Measurements from ENCODE around the gene TTC3.
A peak's percentile ranks its signal among the peaks of the same experiment; 100 is the strongest.
"Not testable (repeated sequence)": the region's sequence is repeated elsewhere in the genome, so short reads cannot be mapped to it uniquely, and the experiment has no call there.

TTC3 gene

DNA sequence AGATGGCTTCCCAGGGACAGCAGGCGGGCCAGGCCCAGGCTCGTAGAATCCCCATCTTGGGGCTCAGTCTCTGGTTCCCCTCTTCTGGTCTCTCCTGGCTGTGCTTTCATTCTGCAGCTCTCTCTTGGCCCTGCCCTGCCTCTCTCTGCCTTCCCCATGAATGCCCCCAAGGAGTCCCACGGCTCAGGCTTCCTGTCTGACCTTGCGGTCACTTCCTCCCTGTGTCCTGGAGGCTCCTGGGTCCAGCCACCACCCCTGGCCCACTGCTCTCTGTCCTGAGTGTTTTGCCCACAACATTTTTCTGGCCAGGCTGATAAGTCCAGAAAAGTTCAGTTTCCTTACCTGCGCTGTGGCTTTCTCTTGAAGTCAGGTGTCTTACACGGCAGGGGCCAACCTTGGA, 29.2 kb upstream of the TTC3 start:
- no peak overlapping the region for H3K4me3 ChIP-seq (ENCODE audit: low read depth, low read length)
- no peak for DNase-seq (ENCODE audit: low read depth)
- TF ChIP-seq POLR2A (IDR thresholded peaks at IDR 0.05; ENCODE audit: extremely low read depth, insufficient read length) (no peak), MYC (IDR thresholded peaks at IDR 0.05; ENCODE audit: low read depth, low read length) (no peak)
- TF ChIP-seq, protein P1, sequence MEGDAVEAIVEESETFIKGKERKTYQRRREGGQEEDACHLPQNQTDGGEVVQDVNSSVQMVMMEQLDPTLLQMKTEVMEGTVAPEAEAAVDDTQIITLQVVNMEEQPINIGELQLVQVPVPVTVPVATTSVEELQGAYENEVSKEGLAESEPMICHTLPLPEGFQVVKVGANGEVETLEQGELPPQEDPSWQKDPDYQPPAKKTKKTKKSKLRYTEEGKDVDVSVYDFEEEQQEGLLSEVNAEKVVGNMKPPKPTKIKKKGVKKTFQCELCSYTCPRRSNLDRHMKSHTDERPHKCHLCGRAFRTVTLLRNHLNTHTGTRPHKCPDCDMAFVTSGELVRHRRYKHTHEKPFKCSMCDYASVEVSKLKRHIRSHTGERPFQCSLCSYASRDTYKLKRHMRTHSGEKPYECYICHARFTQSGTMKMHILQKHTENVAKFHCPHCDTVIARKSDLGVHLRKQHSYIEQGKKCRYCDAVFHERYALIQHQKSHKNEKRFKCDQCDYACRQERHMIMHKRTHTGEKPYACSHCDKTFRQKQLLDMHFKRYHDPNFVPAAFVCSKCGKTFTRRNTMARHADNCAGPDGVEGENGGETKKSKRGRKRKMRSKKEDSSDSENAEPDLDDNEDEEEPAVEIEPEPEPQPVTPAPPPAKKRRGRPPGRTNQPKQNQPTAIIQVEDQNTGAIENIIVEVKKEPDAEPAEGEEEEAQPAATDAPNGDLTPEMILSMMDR (IDR thresholded peaks at IDR 0.05; ENCODE audit: low read depth, low read length) = no peak
- TF ChIP-seq, protein P2, sequence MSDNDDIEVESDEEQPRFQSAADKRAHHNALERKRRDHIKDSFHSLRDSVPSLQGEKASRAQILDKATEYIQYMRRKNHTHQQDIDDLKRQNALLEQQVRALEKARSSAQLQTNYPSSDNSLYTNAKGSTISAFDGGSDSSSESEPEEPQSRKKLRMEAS (IDR thresholded peaks at IDR 0.05; ENCODE audit: low read depth, low read length) = no peak

DNA sequence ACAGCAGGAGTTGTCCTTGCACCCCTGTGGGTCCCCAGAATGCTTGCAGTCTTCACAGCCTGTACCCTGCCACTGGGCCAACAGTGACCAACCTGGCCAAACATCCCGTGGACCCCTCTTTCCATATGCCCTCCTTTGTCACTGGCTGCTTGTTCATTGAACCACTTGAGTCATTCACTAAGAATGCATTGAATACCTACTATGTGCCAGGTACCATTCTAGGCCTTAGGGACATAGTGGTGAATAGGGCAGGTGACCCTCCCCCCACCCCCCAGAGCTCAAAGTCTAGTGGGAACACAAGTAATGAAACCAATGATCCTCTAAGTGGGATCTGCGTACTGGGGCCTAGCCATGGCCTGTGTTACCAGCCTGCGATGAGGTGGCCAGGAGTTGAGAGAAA, 28.4 kb upstream of the TTC3 start:
- DNase-seq (ENCODE audit: low read depth) = no peak
- TF ChIP-seq, protein P1 (IDR thresholded peaks at IDR 0.05; ENCODE audit: low read depth, low read length) = no peak
- TF ChIP-seq, protein P2 (IDR thresholded peaks at IDR 0.05; ENCODE audit: low read depth, low read length) = no peak
- TF ChIP-seq MYC (IDR thresholded peaks at IDR 0.05; ENCODE audit: low read depth, low read length) (no peak), POLR2A (IDR thresholded peaks at IDR 0.05; ENCODE audit: extremely low read depth, insufficient read length) (no peak)
- no peak overlapping the region for H3K4me3 ChIP-seq (ENCODE audit: low read depth, low read length)

DNA sequence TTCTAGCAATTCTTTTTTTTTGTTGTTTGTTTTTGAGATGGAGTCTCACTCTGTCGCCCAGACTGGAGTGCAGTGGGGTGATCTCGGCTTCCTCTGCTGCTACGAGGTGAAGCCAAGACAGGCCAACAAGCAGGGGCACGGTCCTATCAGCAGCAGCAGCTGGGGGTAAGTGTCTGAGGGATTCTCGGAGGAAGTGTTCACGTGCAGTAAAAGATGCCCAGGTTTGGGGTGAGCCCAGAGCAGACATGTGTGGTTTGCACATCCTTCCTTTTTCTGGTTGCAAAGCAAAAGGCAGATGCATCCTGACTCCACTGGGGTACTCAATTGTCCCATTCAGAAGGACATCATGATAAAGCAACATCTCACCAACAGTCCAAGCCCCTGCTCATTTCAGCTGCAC, 27.9 kb upstream of the TTC3 start:
- DNase-seq (ENCODE audit: low read depth) = peak; percentile 75
- H3K4me3 ChIP-seq (ENCODE audit: low read depth, low read length) = no peak overlapping the region
- TF ChIP-seq, protein P1 (IDR thresholded peaks at IDR 0.05; ENCODE audit: low read depth, low read length) = no peak
- no peak; the same call in 1 of the 2 replicates for TF ChIP-seq MYC (IDR thresholded peaks at IDR 0.05; ENCODE audit: low read depth, low read length)
- TF ChIP-seq POLR2A (IDR thresholded peaks at IDR 0.05; ENCODE audit: extremely low read depth, insufficient read length) = no peak
- TF ChIP-seq, protein P2 (IDR thresholded peaks at IDR 0.05; ENCODE audit: low read depth, low read length) = peak; percentile 69

DNA sequence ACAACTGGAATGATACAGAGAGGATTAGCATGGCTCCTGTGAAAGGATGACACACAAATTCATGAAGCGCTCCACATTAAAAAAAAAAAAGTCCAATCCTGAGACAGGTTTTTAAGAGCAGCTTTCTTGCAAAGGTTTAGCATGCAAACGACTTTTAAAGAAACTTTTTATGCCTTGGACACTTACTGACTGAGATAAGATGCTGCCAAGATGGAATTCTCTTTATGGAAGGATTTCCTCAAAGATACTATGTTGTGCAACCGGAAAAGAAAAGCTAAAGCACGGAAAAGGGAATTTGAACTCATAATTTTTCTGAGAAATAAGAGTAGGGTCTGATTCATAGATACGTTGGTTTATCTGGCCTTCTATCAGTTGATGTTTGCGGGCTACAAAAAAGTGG, 27.5 kb upstream of the TTC3 start:
- H3K4me3 ChIP-seq (ENCODE audit: low read depth, low read length) = no peak overlapping the region
- no peak for DNase-seq (ENCODE audit: low read depth)
- TF ChIP-seq, protein P2 (IDR thresholded peaks at IDR 0.05; ENCODE audit: low read depth, low read length) = no peak
- TF ChIP-seq MYC (IDR thresholded peaks at IDR 0.05; ENCODE audit: low read depth, low read length) (no peak), POLR2A (IDR thresholded peaks at IDR 0.05; ENCODE audit: extremely low read depth, insufficient read length) (no peak)
- TF ChIP-seq, protein P1 (IDR thresholded peaks at IDR 0.05; ENCODE audit: low read depth, low read length) = no peak

DNA sequence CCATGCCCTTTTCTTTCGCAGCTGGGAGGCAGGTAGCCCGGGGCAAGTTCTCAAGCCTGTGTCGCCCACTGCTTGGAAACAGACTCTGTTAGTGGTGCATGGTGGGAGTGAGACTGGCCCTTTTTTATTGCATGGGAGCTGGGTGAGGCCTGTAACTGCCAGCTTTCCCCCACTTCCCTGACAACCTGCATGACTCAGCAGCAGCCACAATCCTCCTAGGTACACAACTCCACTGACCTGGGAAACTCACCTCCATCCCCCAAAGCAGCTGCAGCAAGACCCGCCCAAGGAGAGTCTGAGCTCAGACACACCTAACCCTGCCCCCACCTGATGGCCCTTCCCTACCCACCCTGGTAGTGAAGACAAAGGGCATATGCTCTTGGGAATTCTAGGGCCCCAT, 26.0 kb upstream of the TTC3 start:
- TF ChIP-seq, protein P1 (IDR thresholded peaks at IDR 0.05; ENCODE audit: low read depth, low read length) = no peak
- TF ChIP-seq MYC (IDR thresholded peaks at IDR 0.05; ENCODE audit: low read depth, low read length) (no peak), POLR2A (IDR thresholded peaks at IDR 0.05; ENCODE audit: extremely low read depth, insufficient read length) (no peak)
- TF ChIP-seq, protein P2 (IDR thresholded peaks at IDR 0.05; ENCODE audit: low read depth, low read length) = no peak
- DNase-seq (ENCODE audit: low read depth) = no peak
- H3K4me3 ChIP-seq (ENCODE audit: low read depth, low read length) = no peak overlapping the region

DNA sequence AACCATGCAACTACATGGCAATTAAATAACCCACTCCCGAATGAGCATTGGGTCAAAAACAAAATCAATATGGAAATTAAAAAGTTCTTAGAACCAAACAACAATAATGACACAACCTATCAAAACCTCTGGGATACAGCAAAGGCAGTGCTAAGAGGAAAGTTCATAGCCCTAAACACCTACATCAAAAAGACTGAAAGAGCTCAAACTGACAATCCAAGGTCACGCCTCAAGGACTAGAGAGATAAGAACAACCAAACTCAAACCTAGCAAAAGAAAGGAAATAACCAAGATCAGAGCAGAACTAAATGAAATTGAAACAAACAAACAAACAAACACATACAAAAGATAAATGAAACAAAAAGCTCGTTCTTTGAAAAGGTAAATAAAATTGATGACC, 23.3 kb upstream of the TTC3 start:
- not testable (repeated sequence) for DNase-seq (ENCODE audit: low read depth); H3K4me3 ChIP-seq (ENCODE audit: low read depth, low read length)
